Right hindlimb (tissue), 1 donor: ENCODE results near the gene LHPP.
"Not testable (repeated sequence)": the region's sequence is repeated elsewhere in the genome, so short reads cannot be mapped to it uniquely, and the experiment has no call there.

ENCODE experiments used
- DNase-seq: peaks from one replicate; pipeline ENCODE4 v3.0.0-alpha.2; 2018

LHPP gene

GRCh38 chr10:124461642-124462347 lies at the start of gene LHPP:
LHPP (plus strand) TSS chr10:124461823; CDS start chr10:124461863, 40 bp downstream.
- DNase-seq: peak; percentile 90

GRCh38 chr10:124414076-124414475 lies 47.5 kb upstream of the LHPP start:
- no peak for DNase-seq

- no peak for DNase-seq
These were observed 46.4 kb upstream of the LHPP start for GRCh38 chr10:124415210-124415609.

- no peak for DNase-seq
These were observed 44.9 kb upstream of the LHPP start for GRCh38 chr10:124416733-124417132.

GRCh38 chr10:124417895-124418725 lies 43.5 kb upstream of the LHPP start:
- peak; percentile 82 for DNase-seq

GRCh38 chr10:124418726-124419501 lies 42.7 kb upstream of the LHPP start, which contains the start of gene OAT:
OAT (minus strand) TSS chr10:124418923; CDS start chr10:124412171, 6,752 bp downstream.
- peak; percentile 96 for DNase-seq

- DNase-seq: no peak
These were observed 42.0 kb upstream of the LHPP start for GRCh38 chr10:124419635-124420034.

GRCh38 chr10:124420254-124420653 lies 41.4 kb upstream of the LHPP start:
- DNase-seq: no peak

- DNase-seq: no peak
These were observed 38.9 kb upstream of the LHPP start for GRCh38 chr10:124422742-124423141.

- DNase-seq: no peak
These were observed 37.8 kb upstream of the LHPP start for GRCh38 chr10:124423813-124424212.

GRCh38 chr10:124425227-124425962 lies 36.2 kb upstream of the LHPP start:
- DNase-seq: no peak

- DNase-seq: no peak
These were observed 33.3 kb upstream of the LHPP start for GRCh38 chr10:124428207-124428777.

- DNase-seq: no peak
These were observed 32.0 kb upstream of the LHPP start for GRCh38 chr10:124429576-124429975.

- DNase-seq: no peak
These were observed 31.5 kb upstream of the LHPP start for GRCh38 chr10:124430077-124430476.

- no peak for DNase-seq
These were observed 28.2 kb upstream of the LHPP start for GRCh38 chr10:124433461-124433860.

- DNase-seq: not testable (repeated sequence)
These were observed 25.9 kb upstream of the LHPP start for GRCh38 chr10:124435683-124436082.

- no peak for DNase-seq
These were observed 25.4 kb upstream of the LHPP start for GRCh38 chr10:124436191-124436638.

GRCh38 chr10:124441694-124442093 lies 19.9 kb upstream of the LHPP start:
- not testable (repeated sequence) for DNase-seq

GRCh38 chr10:124446830-124447750 lies 14.5 kb upstream of the LHPP start:
- no peak for DNase-seq

- no peak for DNase-seq
These were observed 13.7 kb upstream of the LHPP start for GRCh38 chr10:124447751-124448466.
